HFFc6 (cell line): ENCODE results near the gene XIRP2. TPM values are rescaled to one million over a fixed set of nuclear protein-coding genes. Genes with fewer than 3 reads are reported as not detected.

Source experiments
- DNase-seq: peaks from one replicate; pipeline ENCODE4 v3.0.0-alpha.2; 2018
- H3K27ac Mint-ChIP-seq: 2 replicates; pipeline ENCODE4 v1.8.0; 2020; ENCODE audit warnings: mild to moderate bottlenecking, mixed read lengths
- H3K27me3 Mint-ChIP-seq: 2 replicates; pipeline ENCODE4 v1.8.0; 2021; ENCODE audit warnings: mild to moderate bottlenecking, moderate library complexity, mixed read lengths; ENCODE audit not compliant: insufficient read depth
- H3K36me3 Mint-ChIP-seq: 2 replicates; pipeline ENCODE4 v1.8.0; 2021; ENCODE audit warnings: low read depth, mixed read lengths
- H3K4me1 Mint-ChIP-seq: 2 replicates; pipeline ENCODE4 v1.8.0; 2020; ENCODE audit warnings: low read depth, mixed read lengths
- H3K4me3 Mint-ChIP-seq: 2 replicates; pipeline ENCODE4 v1.8.0; 2020; ENCODE audit warnings: mild to moderate bottlenecking, moderate library complexity, mixed read lengths
- H3K9me3 Mint-ChIP-seq: 2 replicates; pipeline ENCODE4 v1.8.0; 2020; ENCODE audit warnings: mild to moderate bottlenecking, mixed read lengths
- CTCF ChIP-seq: fragments of 200-600 bp; sonication (generic); IDR thresholded peaks from 2 replicates; pipeline ENCODE4 v1.5.0; 2021; ENCODE audit warnings: antibody characterized with exemption, mild to moderate bottlenecking
- total RNA-seq, 6 experiments: library from RNA; stranded (reverse); fragmentation: NEBNext Ultra II Directional; extraction: Animal tissue kit (Norgen Biotek cat#: 25700); gene quantifications; 2 replicates in 1 of 6; 3 replicates in 5 of 6; pipeline ENCODE4 v1.2.3, GENCODE V29; 2021

The XIRP2 gene
- total RNA-seq, 6 experiments from 2014 or later = not detected

- Mint-ChIP-seq H3K36me3 (no peaks in the 10 kb centered on the region), H3K9me3 (peaks cover 41% of the 10 kb centered on the region)
- DNase-seq = no peak
These were observed 28.7 kb downstream of the XIRP2 start for GRCh38 chr2:166916987-166917386.

GRCh38 chr2:166917415-166917814 lies 29.1 kb downstream of the XIRP2 start:
- Mint-ChIP-seq H3K9me3 (peaks cover 39% of the 10 kb centered on the region), H3K27me3 (no peaks in the 10 kb centered on the region), H3K27ac (no peak overlapping the region), H3K36me3 (no peaks in the 10 kb centered on the region), H3K4me3 (no peak overlapping the region), H3K4me1 (no peaks in the 10 kb centered on the region)
- DNase-seq = no peak
- TF ChIP-seq CTCF = no peak

More at GRCh38 chr2:166916987-166917386, 28.7 kb downstream of the XIRP2 start:
- Mint-ChIP-seq H3K27ac (no peak overlapping the region), H3K4me3 (no peak overlapping the region), H3K27me3 (no peaks in the 10 kb centered on the region), H3K4me1 (no peaks in the 10 kb centered on the region)
- no peak for TF ChIP-seq CTCF

- Mint-ChIP-seq H3K27me3 (no peaks in the 10 kb centered on the region), H3K4me3 (no peak overlapping the region), H3K27ac (no peak overlapping the region), H3K9me3 (peaks cover 28% of the 10 kb centered on the region), H3K4me1 (no peaks in the 10 kb centered on the region), H3K36me3 (no peaks in the 10 kb centered on the region)
- DNase-seq = no peak
- no peak for TF ChIP-seq CTCF
These were observed 33.1 kb downstream of the XIRP2 start for GRCh38 chr2:166921261-166921896.

- no peak overlapping the region for H3K4me3 Mint-ChIP-seq
- no peaks in the 10 kb centered on the region for H3K27me3 Mint-ChIP-seq
- no peak for DNase-seq
- peaks cover 13% of the 10 kb centered on the region for H3K9me3 Mint-ChIP-seq
- TF ChIP-seq CTCF = no peak
- no peak overlapping the region for H3K27ac Mint-ChIP-seq
- no peaks in the 10 kb centered on the region for H3K36me3 Mint-ChIP-seq
- H3K4me1 Mint-ChIP-seq = no peaks in the 10 kb centered on the region
These were observed 36.7 kb downstream of the XIRP2 start for GRCh38 chr2:166924967-166925366.

GRCh38 chr2:166926657-166927056 lies 38.4 kb downstream of the XIRP2 start:
- no peaks in the 10 kb centered on the region for H3K36me3 Mint-ChIP-seq
- no peaks in the 10 kb centered on the region for H3K4me1 Mint-ChIP-seq
- TF ChIP-seq CTCF = no peak
- no peak overlapping the region for H3K4me3 Mint-ChIP-seq
- peaks cover 9% of the 10 kb centered on the region for H3K9me3 Mint-ChIP-seq
- no peak for DNase-seq
- no peaks in the 10 kb centered on the region for H3K27me3 Mint-ChIP-seq
- no peak overlapping the region for H3K27ac Mint-ChIP-seq

GRCh38 chr2:166932032-166932431 lies 43.8 kb downstream of the XIRP2 start:
- no peak for DNase-seq
- H3K4me3 Mint-ChIP-seq = no peak overlapping the region

More at GRCh38 chr2:166932032-166932431, 43.8 kb downstream of the XIRP2 start:
- H3K9me3 Mint-ChIP-seq = peaks cover 19% of the 10 kb centered on the region
- H3K4me1 Mint-ChIP-seq = no peaks in the 10 kb centered on the region
- H3K27ac Mint-ChIP-seq = no peak overlapping the region
- no peaks in the 10 kb centered on the region for H3K36me3 Mint-ChIP-seq
- H3K27me3 Mint-ChIP-seq = no peaks in the 10 kb centered on the region
- no peak for TF ChIP-seq CTCF
